Caco-2 (cell line): ENCODE data around the gene TPSG1. TPM values are rescaled to one million over a fixed set of nuclear protein-coding genes. Genes with fewer than 3 reads are reported as not detected.
"Not testable (repeated sequence)": the region's sequence is repeated elsewhere in the genome, so short reads cannot be mapped to it uniquely, and the experiment has no call there.

Source experiments
- BruUV-seq: library from RNA; stranded (reverse); fragments of 400-500 nt; replicated peaks from 2 replicates; lab custom pipeline; 2021; lab: Mats Ljungman, UMichigan
- CTCF ChIA-PET: fragments of 300-600 bp; sonication (Branson Sonifier 250); formaldehyde crosslinking; loops from one replicate; lab custom pipeline; 2022; ENCODE audit warnings: antibody characterized with exemption; lab: Charles Lee
- POLR2A ChIA-PET: fragments of 300-600 bp; sonication (Branson Sonifier 250); formaldehyde crosslinking; loops from one replicate; lab custom pipeline; 2022; ENCODE audit warnings: antibody characterized with exemption; lab: Charles Lee
- DNase-seq, 2 experiments: peaks; one replicate each; pipeline versions ENCODE4 v3.0.0 to v3.0.0-alpha.2; 2020 to 2022
- H3K27me3 ChIP-seq: replicated peaks from 2 replicates; pipeline ENCODE4 v1.6.0; 2011; ENCODE audit warnings: low read length; ENCODE audit not compliant: control insufficient read depth, insufficient read depth
- H3K36me3 ChIP-seq: 2 replicates; pipeline ENCODE4 v1.5.1; 2011; ENCODE audit warnings: low read length; ENCODE audit not compliant: control insufficient read depth, insufficient read depth
- H3K4me1 ChIP-seq: fragments of 250-450 bp; sonication (Bioruptor Pico); 2 replicates; pipeline ENCODE4 v1.5.1; 2020; ENCODE audit warnings: mild to moderate bottlenecking
- H3K4me3 ChIP-seq: 2 replicates; pipeline ENCODE4 v1.5.1; 2011; ENCODE audit warnings: low read depth, mild to moderate bottlenecking, control low read depth, low read length
- H3K9me3 ChIP-seq: fragments of 250-450 bp; sonication (Bioruptor Pico); 2 replicates; pipeline ENCODE4 v1.5.1; 2020; ENCODE audit warnings: mild to moderate bottlenecking, moderate library complexity
- H3K27ac Mint-ChIP-seq: one replicate; pipeline ENCODE4 v1.8.0; 2022; ENCODE audit warnings: mixed read lengths; ENCODE audit not compliant: unreplicated experiment
- H3K27me3 Mint-ChIP-seq: one replicate; pipeline ENCODE4 v1.8.0; 2022; ENCODE audit warnings: mixed read lengths; ENCODE audit not compliant: insufficient read depth, unreplicated experiment
- H3K36me3 Mint-ChIP-seq: one replicate; pipeline ENCODE4 v1.8.0; 2022; ENCODE audit warnings: mild to moderate bottlenecking, mixed read lengths; ENCODE audit not compliant: insufficient read depth, unreplicated experiment
- H3K4me1 Mint-ChIP-seq: one replicate; pipeline ENCODE4 v1.8.0; 2022; ENCODE audit warnings: low read depth, mixed read lengths; ENCODE audit not compliant: unreplicated experiment
- H3K4me3 Mint-ChIP-seq: one replicate; pipeline ENCODE4 v1.8.0; 2022; ENCODE audit warnings: mild to moderate bottlenecking, moderate library complexity, mixed read lengths; ENCODE audit not compliant: unreplicated experiment
- H3K9me3 Mint-ChIP-seq: one replicate; pipeline ENCODE4 v1.8.0; 2022; ENCODE audit warnings: mixed read lengths; ENCODE audit not compliant: unreplicated experiment
- CTCF ChIP-seq, 2 experiments: fragments of 200-600 bp in 1 of 2; IDR thresholded peaks; 1 replicate in 1 of 2; 2 replicates in 1 of 2; pipeline versions ENCODE4 v1.5.1 to v1.8.0; 2011 to 2022; ENCODE audit warnings: antibody characterized with exemption in 1 of 2, control low read depth in 1 of 2, inconsistent platforms in 1 of 2, low read depth in 1 of 2, low read length in 1 of 2, mild to moderate bottlenecking in 1 of 2, moderate library complexity in 1 of 2; ENCODE audit not compliant: insufficient read depth in 1 of 2, severe bottlenecking in 1 of 2, unreplicated experiment in 1 of 2
- intact Hi-C: fragments of 100-400 bp; cut with micrococcal nuclease; formaldehyde crosslinking; loops from one replicate; pipeline ENCODE4 v1.10.0; 2022; ENCODE audit not compliant: unreplicated experiment
- total RNA-seq: library from RNA; stranded (reverse); gene quantifications from 2 replicates; pipeline ENCODE4 v1.2.3, GENCODE V29; 2022

TPSG1 gene
- total RNA-seq, 1 experiment from 2014 or later, result not detected

GRCh38 chr16:1200014-1200627 is 24.9 kb downstream of the TPSG1 start:
- DNase-seq, result no peak
- BruUV-seq, result no TSS peak
- Mint-ChIP-seq H3K36me3 (peaks cover 6% of the 10 kb centered on the region), H3K9me3 (no peaks in the 10 kb centered on the region), H3K27ac (no peak overlapping the region), H3K27me3 (no peaks in the 10 kb centered on the region), H3K4me1 (no peaks in the 10 kb centered on the region), H3K4me3 (no peak overlapping the region)
- intact Hi-C loops, result no loop called here
- ChIA-PET POLR2A (no interaction called here), CTCF (no interaction called here)
- H3K9me3 ChIP-seq, result no peaks in the 10 kb centered on the region
- H3K36me3 ChIP-seq, result no peaks in the 10 kb centered on the region; the same call in 1 of the 2 replicates
- H3K4me1 ChIP-seq, result no peaks in the 10 kb centered on the region
- no peaks in the 10 kb centered on the region for H3K27me3 ChIP-seq
- TF ChIP-seq CTCF (IDR thresholded peaks at IDR 0.05; ENCODE audit: insufficient read depth in 1 of 2, low read depth in 1 of 2, low read length in 1 of 2, severe bottlenecking in 1 of 2, unreplicated experiment in 1 of 2), result no peak
- H3K4me3 ChIP-seq, result no peak overlapping the region

DNA sequence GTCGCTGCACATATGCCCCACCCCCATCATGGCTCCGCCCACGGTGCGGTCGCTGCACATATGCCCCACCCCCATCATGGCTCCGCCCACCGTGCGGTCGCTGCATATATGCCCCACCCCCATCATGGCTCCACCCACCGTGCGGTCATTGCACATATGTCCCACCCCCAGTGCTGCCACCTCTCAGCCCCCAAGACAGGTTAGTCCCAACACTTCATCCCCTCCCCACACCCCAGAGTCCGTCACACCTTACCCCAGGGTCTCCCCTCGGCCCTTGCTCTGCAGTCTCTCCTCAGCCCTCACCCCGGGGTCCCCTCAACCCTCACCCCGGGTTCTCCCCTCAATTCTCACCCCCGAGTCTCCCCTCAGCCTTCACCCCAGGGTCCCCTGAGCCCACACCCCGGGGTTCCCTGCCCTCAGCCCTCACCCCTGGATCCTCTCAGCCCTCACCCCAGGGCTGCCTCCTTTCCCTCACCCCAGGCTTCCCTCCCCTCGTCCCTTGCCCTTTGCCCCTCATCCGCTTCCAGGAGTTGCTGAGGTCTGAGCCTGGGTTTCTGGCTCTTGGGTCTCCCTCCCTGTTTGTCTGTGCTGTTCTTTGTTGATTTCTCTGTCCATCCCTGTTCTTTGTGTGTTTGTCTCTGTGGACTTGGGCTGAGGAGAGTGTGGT is 25.6 kb downstream of the TPSG1 start:
- Mint-ChIP-seq H3K9me3 (no peaks in the 10 kb centered on the region), H3K4me1 (no peaks in the 10 kb centered on the region), H3K27me3 (no peaks in the 10 kb centered on the region), H3K4me3 (no peak overlapping the region), H3K27ac (no peak overlapping the region), H3K36me3 (peaks cover 6% of the 10 kb centered on the region)
- DNase-seq, result no peak
- intact Hi-C loops, result no loop called here
- Histone ChIP-seq H3K27me3 (no peaks in the 10 kb centered on the region), H3K4me1 (no peaks in the 10 kb centered on the region), H3K9me3 (no peaks in the 10 kb centered on the region), H3K4me3 (no peak overlapping the region), H3K36me3 (no peaks in the 10 kb centered on the region; the same call in 1 of the 2 replicates)
- BruUV-seq, result no TSS peak
- ChIA-PET CTCF (no interaction called here), POLR2A (no interaction called here)
- TF ChIP-seq CTCF (IDR thresholded peaks at IDR 0.05; ENCODE audit: insufficient read depth in 1 of 2, low read depth in 1 of 2, low read length in 1 of 2, severe bottlenecking in 1 of 2, unreplicated experiment in 1 of 2), result no peak

GRCh38 chr16:1198671-1199346 is 26.3 kb downstream of the TPSG1 start:
- CTCF ChIA-PET, DNase-seq, H3K27me3 Mint-ChIP-seq, H3K36me3 ChIP-seq, H3K4me1 Mint-ChIP-seq, POLR2A ChIA-PET, H3K27ac Mint-ChIP-seq, H3K27me3 ChIP-seq, BruUV-seq, H3K36me3 Mint-ChIP-seq, intact Hi-C loops, H3K9me3 Mint-ChIP-seq, H3K4me1 ChIP-seq, H3K4me3 ChIP-seq, H3K9me3 ChIP-seq, H3K4me3 Mint-ChIP-seq: not testable (repeated sequence)
